Liver (tissue), 9 donors: ENCODE results near the gene NOX4. TPM values are rescaled to one million over a fixed set of nuclear protein-coding genes. Genes with fewer than 3 reads are reported as not detected.
"Not testable (repeated sequence)": the region's sequence is repeated elsewhere in the genome, so short reads cannot be mapped to it uniquely, and the experiment has no call there.

Source experiments
- DNase-seq: peaks from one replicate; pipeline ENCODE4 v3.0.0-alpha.2; 2017; ENCODE audit warnings: low spot score
- H3K27ac ChIP-seq, 2 donors: one replicate each; pipeline ENCODE4 v1.7.0; 2013; ENCODE audit warnings: inconsistent platforms in 2 of 2, low read length in 2 of 2, control low read depth in 1 of 2, low read depth in 1 of 2, mild to moderate bottlenecking in 1 of 2
- H3K27me3 ChIP-seq, 4 donors: one replicate each; pipeline versions ENCODE4 v1.6.1 to v1.7.0; 2013; ENCODE audit warnings: low read length in 3 of 4, inconsistent platforms in 1 of 4, mild to moderate bottlenecking in 1 of 4, moderate library complexity in 1 of 4; ENCODE audit not compliant: control insufficient read depth in 4 of 4, insufficient read depth in 4 of 4
- H3K36me3 ChIP-seq, 4 donors: one replicate each; pipeline versions ENCODE4 v1.6.1 to v1.7.0; 2013; ENCODE audit warnings: low read length in 3 of 4, mild to moderate bottlenecking in 3 of 4, low read depth in 1 of 4, moderate library complexity in 1 of 4; ENCODE audit not compliant: control insufficient read depth in 4 of 4, insufficient read depth in 3 of 4
- H3K4me1 ChIP-seq, 4 donors: one replicate each; pipeline versions ENCODE4 v1.6.1 to v1.7.0; 2013; ENCODE audit warnings: low read length in 3 of 4, mild to moderate bottlenecking in 3 of 4, moderate library complexity in 1 of 4; ENCODE audit not compliant: control insufficient read depth in 4 of 4, insufficient read depth in 4 of 4
- H3K4me3 ChIP-seq, 3 donors: one replicate each; pipeline versions ENCODE4 v1.6.1 to v1.7.0; 2013; ENCODE audit warnings: low read length in 3 of 3, control low read depth in 1 of 3, low read depth in 1 of 3, mild to moderate bottlenecking in 1 of 3
- H3K9ac ChIP-seq, 2 donors: one replicate each; pipeline ENCODE4 v1.7.0; 2013; ENCODE audit warnings: low read length in 2 of 2, mild to moderate bottlenecking in 2 of 2, moderate library complexity in 2 of 2, control low read depth in 1 of 2, low read depth in 1 of 2
- H3K9me3 ChIP-seq, 4 donors: one replicate each; pipeline versions ENCODE4 v1.6.1 to v1.7.0; 2013; ENCODE audit warnings: low read length in 3 of 4; ENCODE audit not compliant: control insufficient read depth in 4 of 4
- ATF3 ChIP-seq: IDR thresholded peaks from 2 replicates; pipeline ENCODE4 v1.6.1; 2016; ENCODE audit warnings: antibody characterized with exemption
- EGR1 ChIP-seq, 2 donors: IDR thresholded peaks; 2 replicates each; pipeline ENCODE4 v1.6.1; 2016 to 2018; ENCODE audit warnings: antibody characterized with exemption in 2 of 2, low read depth in 2 of 2
- FOXA1 ChIP-seq: IDR thresholded peaks from 2 replicates; pipeline ENCODE4 v1.6.1; 2016; ENCODE audit warnings: antibody characterized with exemption
- FOXA2 ChIP-seq: IDR thresholded peaks from 2 replicates; pipeline ENCODE4 v1.6.1; 2016; ENCODE audit warnings: antibody characterized with exemption
- GABPA ChIP-seq, 2 donors: IDR thresholded peaks in 1 of 2; conservative IDR thresholded peaks in 1 of 2; 2 replicates each; pipeline ENCODE4 v1.6.1; 2016; ENCODE audit warnings: antibody characterized with exemption in 2 of 2, mild to moderate bottlenecking in 1 of 2, moderate library complexity in 1 of 2
- HNF4A ChIP-seq, 2 donors: conservative IDR thresholded peaks; 2 replicates each; pipeline ENCODE4 v1.6.1; 2016; ENCODE audit warnings: antibody characterized with exemption in 2 of 2, mild to moderate bottlenecking in 2 of 2
- HNF4G ChIP-seq: IDR thresholded peaks from 2 replicates; pipeline ENCODE4 v1.6.1; 2016; ENCODE audit warnings: antibody characterized with exemption
- JUND ChIP-seq, 2 donors: IDR thresholded peaks; 2 replicates each; pipeline ENCODE4 v1.6.1; 2016; ENCODE audit warnings: antibody characterized with exemption in 2 of 2
- NR2F2 ChIP-seq: IDR thresholded peaks from 2 replicates; pipeline ENCODE4 v1.6.1; 2016; ENCODE audit warnings: antibody characterized with exemption
- RAD21 ChIP-seq, 2 donors: IDR thresholded peaks; 2 replicates each; pipeline ENCODE4 v1.6.1; 2016; ENCODE audit warnings: antibody characterized with exemption in 2 of 2, mild to moderate bottlenecking in 2 of 2
- REST ChIP-seq: IDR thresholded peaks from 2 replicates; pipeline ENCODE4 v1.6.1; 2016; ENCODE audit warnings: antibody characterized with exemption, mild to moderate bottlenecking
- RXRA ChIP-seq, 2 donors: IDR thresholded peaks; 2 replicates each; pipeline ENCODE4 v1.6.1; 2017 to 2018; ENCODE audit warnings: antibody characterized with exemption in 2 of 2, mild to moderate bottlenecking in 1 of 2
- SP1 ChIP-seq: IDR thresholded peaks from 2 replicates; pipeline ENCODE4 v1.6.1; 2018; ENCODE audit warnings: antibody characterized with exemption, mild to moderate bottlenecking
- TAF1 ChIP-seq: conservative IDR thresholded peaks from 2 replicates; pipeline ENCODE4 v1.6.1; 2016; ENCODE audit warnings: antibody characterized with exemption, mild to moderate bottlenecking
- YY1 ChIP-seq: IDR thresholded peaks from 2 replicates; pipeline ENCODE4 v1.6.1; 2016; ENCODE audit warnings: antibody characterized with exemption, mild to moderate bottlenecking
- WGBS: extraction: QIAGEN DNeasy Blood & Tissue Kit; methylation state at CpG from one replicate; pipeline ENCODE4 v1.1.7; 2013; 5-methylcytosine and 5-hydroxymethylcytosine counted together
- polyA plus RNA-seq, 2 donors: library from polyadenylated mRNA; stranded (reverse) in 1 of 2; unstranded in 1 of 2; fragments of 200-250 nt in 1 of 2; fragments of >200 nt in 1 of 2; fragmentation: Nextera tagmentation in 1 of 2; extraction: Ambion mirVana in 1 of 2; gene quantifications; one replicate each; pipeline versions ENCODE4 v1.2.1 to v1.2.3, GENCODE V29; 2013 to 2015
- total RNA-seq, 2 donors: library from RNA; depleted of rRNA; stranded (reverse); fragments of >200 nt; gene quantifications; one replicate each; pipeline ENCODE4 v1.2.3, GENCODE V29; 2014
- TF ChIP-seq, protein P1 (sequence below): fragments of 150-350 bp; IDR thresholded peaks from 2 replicates; pipeline ENCODE4 v1.5.1; 2017; ENCODE audit warnings: improper control_type of control experiment, low read depth, low read length; ENCODE audit not compliant: missing input control
- TF ChIP-seq, protein P2 (sequence below): IDR thresholded peaks from 2 replicates; pipeline ENCODE4 v1.6.1; 2016; ENCODE audit warnings: antibody characterized with exemption
- TF ChIP-seq, protein P3 (sequence below): IDR thresholded peaks from 2 replicates; pipeline ENCODE4 v1.6.1; 2016; ENCODE audit warnings: antibody characterized with exemption
- donor health status: healthy.
- donor health status: healthy.
- donor health status: healthy.
- donor health status: healthy.
- donor health status: healthy.

The NOX4 gene
- total and polyA plus RNA-seq, 4 donors = 0.07 to 0.29 (median 0.19) TPM; not detected in 1

- TF ChIP-seq FOXA2 = peak; percentile 45
- not testable (repeated sequence) for H3K4me3 ChIP-seq, DNase-seq, H3K27me3 ChIP-seq, H3K9ac ChIP-seq, H3K4me1 ChIP-seq, H3K27ac ChIP-seq, H3K9me3 ChIP-seq, H3K36me3 ChIP-seq
- 57% methylated on average over 4 of the region's 4 CpGs for WGBS
These were observed 154.0 kb downstream of the NOX4 start for GRCh38 chr11:89337100-89337650.

- H3K4me1 ChIP-seq, H3K36me3 ChIP-seq, H3K27ac ChIP-seq, H3K27me3 ChIP-seq, H3K4me3 ChIP-seq, H3K9me3 ChIP-seq, DNase-seq: not testable (repeated sequence)
- peak; percentile 84 for TF ChIP-seq RAD21 (IDR thresholded peaks at IDR 0.05)
- TF ChIP-seq, protein P1, sequence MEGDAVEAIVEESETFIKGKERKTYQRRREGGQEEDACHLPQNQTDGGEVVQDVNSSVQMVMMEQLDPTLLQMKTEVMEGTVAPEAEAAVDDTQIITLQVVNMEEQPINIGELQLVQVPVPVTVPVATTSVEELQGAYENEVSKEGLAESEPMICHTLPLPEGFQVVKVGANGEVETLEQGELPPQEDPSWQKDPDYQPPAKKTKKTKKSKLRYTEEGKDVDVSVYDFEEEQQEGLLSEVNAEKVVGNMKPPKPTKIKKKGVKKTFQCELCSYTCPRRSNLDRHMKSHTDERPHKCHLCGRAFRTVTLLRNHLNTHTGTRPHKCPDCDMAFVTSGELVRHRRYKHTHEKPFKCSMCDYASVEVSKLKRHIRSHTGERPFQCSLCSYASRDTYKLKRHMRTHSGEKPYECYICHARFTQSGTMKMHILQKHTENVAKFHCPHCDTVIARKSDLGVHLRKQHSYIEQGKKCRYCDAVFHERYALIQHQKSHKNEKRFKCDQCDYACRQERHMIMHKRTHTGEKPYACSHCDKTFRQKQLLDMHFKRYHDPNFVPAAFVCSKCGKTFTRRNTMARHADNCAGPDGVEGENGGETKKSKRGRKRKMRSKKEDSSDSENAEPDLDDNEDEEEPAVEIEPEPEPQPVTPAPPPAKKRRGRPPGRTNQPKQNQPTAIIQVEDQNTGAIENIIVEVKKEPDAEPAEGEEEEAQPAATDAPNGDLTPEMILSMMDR = peak; percentile 53
- peak overlapping the region in 1 of 2 donors; percentile 47 for H3K9ac ChIP-seq
- 15% methylated on average over 1 of the region's 1 CpG for WGBS
These were observed 157.5 kb downstream of the NOX4 start for GRCh38 chr11:89333704-89334103.

DNA sequence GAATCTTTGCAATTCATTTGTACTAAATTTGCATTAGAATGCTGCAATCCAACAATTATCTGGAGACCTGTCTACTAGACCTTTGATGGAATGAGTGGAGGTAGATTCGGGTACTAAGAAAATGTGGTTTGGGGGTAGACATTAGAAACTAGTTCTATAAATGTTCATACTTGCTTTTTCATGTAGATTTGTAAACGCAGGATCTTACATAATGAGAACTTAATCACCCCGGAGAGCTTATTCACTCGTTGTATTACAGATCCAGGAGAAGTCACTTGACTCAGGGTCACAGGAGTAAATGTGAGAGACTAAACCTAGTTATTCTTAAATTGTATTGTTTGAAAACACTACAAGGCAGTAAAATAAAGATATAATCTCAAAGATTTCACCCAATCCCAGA is 159.2 kb downstream of the NOX4 start:
- H3K4me3 ChIP-seq, H3K9me3 ChIP-seq, H3K27me3 ChIP-seq, H3K9ac ChIP-seq, H3K36me3 ChIP-seq, H3K4me1 ChIP-seq, H3K27ac ChIP-seq, DNase-seq: not testable (repeated sequence)
- 72% methylated on average over 4 of the region's 4 CpGs for WGBS

- DNase-seq = no peak
- Histone ChIP-seq H3K27me3 (no peaks in the 10 kb centered on the region), H3K4me3 (no peak overlapping the region), H3K27ac (no peak overlapping the region), H3K9ac (no peak overlapping the region), H3K9me3 (no peaks in the 10 kb centered on the region), H3K4me1 (no peaks in the 10 kb centered on the region), H3K36me3 (no peaks in the 10 kb centered on the region)
- WGBS = 89% methylated on average over 5 of the region's 5 CpGs
- TF ChIP-seq FOXA2 (no peak), EGR1 (IDR thresholded peaks at IDR 0.05; ENCODE audit: low read depth in 2 of 2) (no peak), TAF1 (no peak), SP1 (no peak), FOXA1 (no peak), GABPA (IDR thresholded peaks at IDR 0.05 in 1 of 2, conservative IDR thresholded peaks at IDR 0.05 in 1 of 2) (no peak), RAD21 (IDR thresholded peaks at IDR 0.05) (no peak), NR2F2 (no peak), HNF4A (conservative IDR thresholded peaks at IDR 0.05) (no peak), HNF4G (no peak), ATF3 (no peak), REST (no peak), YY1 (no peak), RXRA (IDR thresholded peaks at IDR 0.05) (no peak), JUND (IDR thresholded peaks at IDR 0.05) (no peak)
- TF ChIP-seq, protein P2, sequence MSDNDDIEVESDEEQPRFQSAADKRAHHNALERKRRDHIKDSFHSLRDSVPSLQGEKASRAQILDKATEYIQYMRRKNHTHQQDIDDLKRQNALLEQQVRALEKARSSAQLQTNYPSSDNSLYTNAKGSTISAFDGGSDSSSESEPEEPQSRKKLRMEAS = no peak
- TF ChIP-seq, protein P3, sequence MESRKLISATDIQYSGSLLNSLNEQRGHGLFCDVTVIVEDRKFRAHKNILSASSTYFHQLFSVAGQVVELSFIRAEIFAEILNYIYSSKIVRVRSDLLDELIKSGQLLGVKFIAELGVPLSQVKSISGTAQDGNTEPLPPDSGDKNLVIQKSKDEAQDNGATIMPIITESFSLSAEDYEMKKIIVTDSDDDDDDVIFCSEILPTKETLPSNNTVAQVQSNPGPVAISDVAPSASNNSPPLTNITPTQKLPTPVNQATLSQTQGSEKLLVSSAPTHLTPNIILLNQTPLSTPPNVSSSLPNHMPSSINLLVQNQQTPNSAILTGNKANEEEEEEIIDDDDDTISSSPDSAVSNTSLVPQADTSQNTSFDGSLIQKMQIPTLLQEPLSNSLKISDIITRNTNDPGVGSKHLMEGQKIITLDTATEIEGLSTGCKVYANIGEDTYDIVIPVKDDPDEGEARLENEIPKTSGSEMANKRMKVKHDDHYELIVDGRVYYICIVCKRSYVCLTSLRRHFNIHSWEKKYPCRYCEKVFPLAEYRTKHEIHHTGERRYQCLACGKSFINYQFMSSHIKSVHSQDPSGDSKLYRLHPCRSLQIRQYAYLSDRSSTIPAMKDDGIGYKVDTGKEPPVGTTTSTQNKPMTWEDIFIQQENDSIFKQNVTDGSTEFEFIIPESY = no peak
These were observed 163.3 kb downstream of the NOX4 start for GRCh38 chr11:89327885-89328284.
